PFSK-1 (cell line): Measurements from ENCODE around the gene TMEM95.

Experiments used
- FOXP2 ChIP-seq: optimal IDR thresholded peaks from 2 replicates; pipeline ENCODE3; 2011; ENCODE audit warnings: borderline replicate concordance, control low read depth, inconsistent platforms; ENCODE audit not compliant: insufficient read depth; ENCODE audit errors: extremely low read length, extremely low read depth
- POLR2AphosphoS5 ChIP-seq: IDR thresholded peaks from 2 replicates; pipeline ENCODE4 v1.6.1; 2012; ENCODE audit warnings: low read depth, mild to moderate bottlenecking, control low read depth, low read length, moderate library complexity
- SIN3A ChIP-seq: IDR thresholded peaks from 2 replicates; pipeline ENCODE4 v1.6.1; 2012; ENCODE audit warnings: mild to moderate bottlenecking, low read length, moderate library complexity, borderline replicate concordance; ENCODE audit not compliant: insufficient read depth
- TAF1 ChIP-seq: IDR thresholded peaks from 2 replicates; pipeline ENCODE4 v1.6.1; 2012; ENCODE audit warnings: low read length, control low read depth, borderline replicate concordance; ENCODE audit not compliant: insufficient read depth
- TF ChIP-seq, protein P1 (sequence below), 2 experiments: IDR thresholded peaks; 2 replicates each; pipeline versions ENCODE4 v1.6.1 to v1.8.0; 2011 to 2012; ENCODE audit warnings: low read depth in 2 of 2, low read length in 2 of 2, control low read depth in 1 of 2, inconsistent platforms in 1 of 2, mild to moderate bottlenecking in 1 of 2, moderate library complexity in 1 of 2; ENCODE audit not compliant: insufficient read depth in 1 of 2

The TMEM95 gene

GRCh38 chr17:7343250-7343649, 11.7 kb upstream of the TMEM95 start:
- TF ChIP-seq, protein P1, sequence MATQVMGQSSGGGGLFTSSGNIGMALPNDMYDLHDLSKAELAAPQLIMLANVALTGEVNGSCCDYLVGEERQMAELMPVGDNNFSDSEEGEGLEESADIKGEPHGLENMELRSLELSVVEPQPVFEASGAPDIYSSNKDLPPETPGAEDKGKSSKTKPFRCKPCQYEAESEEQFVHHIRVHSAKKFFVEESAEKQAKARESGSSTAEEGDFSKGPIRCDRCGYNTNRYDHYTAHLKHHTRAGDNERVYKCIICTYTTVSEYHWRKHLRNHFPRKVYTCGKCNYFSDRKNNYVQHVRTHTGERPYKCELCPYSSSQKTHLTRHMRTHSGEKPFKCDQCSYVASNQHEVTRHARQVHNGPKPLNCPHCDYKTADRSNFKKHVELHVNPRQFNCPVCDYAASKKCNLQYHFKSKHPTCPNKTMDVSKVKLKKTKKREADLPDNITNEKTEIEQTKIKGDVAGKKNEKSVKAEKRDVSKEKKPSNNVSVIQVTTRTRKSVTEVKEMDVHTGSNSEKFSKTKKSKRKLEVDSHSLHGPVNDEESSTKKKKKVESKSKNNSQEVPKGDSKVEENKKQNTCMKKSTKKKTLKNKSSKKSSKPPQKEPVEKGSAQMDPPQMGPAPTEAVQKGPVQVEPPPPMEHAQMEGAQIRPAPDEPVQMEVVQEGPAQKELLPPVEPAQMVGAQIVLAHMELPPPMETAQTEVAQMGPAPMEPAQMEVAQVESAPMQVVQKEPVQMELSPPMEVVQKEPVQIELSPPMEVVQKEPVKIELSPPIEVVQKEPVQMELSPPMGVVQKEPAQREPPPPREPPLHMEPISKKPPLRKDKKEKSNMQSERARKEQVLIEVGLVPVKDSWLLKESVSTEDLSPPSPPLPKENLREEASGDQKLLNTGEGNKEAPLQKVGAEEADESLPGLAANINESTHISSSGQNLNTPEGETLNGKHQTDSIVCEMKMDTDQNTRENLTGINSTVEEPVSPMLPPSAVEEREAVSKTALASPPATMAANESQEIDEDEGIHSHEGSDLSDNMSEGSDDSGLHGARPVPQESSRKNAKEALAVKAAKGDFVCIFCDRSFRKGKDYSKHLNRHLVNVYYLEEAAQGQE (IDR thresholded peaks at IDR 0.05; ENCODE audit: insufficient read depth in 1 of 2, low read depth in 2 of 2, low read length in 2 of 2), result no peak
- no peak for TF ChIP-seq POLR2AphosphoS5
- no peak for TF ChIP-seq TAF1
- TF ChIP-seq FOXP2, result no peak
- TF ChIP-seq SIN3A, result no peak

DNA sequence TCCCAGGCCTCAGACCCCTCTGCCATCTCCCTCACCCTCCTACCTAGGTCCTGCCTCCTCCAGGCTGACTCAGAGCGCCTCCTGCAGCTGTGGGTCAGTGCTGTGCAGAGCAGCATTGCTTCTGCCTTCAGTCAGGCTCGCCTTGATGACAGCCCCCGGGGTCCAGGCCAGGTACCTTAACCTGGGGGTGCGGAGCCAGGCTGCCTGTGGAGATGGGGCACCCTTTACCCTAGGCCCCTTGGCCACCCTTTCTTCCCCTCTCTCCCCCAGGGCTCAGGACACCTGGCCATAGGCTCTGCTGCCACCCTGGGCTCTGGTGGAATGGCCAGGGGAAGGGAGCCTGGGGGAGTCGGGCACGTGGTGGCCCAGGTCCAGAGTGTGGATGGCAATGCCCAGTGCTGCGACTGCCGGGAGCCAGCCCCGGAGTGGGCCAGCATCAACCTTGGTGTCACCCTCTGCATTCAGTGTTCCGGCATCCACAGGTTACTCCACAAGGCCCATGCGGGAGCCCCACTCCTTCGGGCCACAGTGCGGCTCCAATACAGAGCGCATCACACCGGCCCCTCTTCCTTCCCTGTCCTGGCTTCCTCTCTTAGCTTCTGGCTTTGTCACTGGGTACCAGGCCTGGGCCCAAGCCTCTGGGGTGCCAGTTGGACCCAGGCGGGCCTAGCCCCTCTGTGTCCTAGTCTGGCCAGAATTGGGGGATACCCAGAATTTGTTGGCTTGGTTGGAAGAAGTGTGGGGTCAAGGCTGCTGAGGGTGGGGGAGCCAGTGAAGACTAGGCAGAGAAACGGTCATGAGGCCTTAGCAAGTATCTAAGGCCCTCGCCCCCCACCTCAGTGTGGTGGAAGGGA, 8.0 kb upstream of the TMEM95 start:
- no peak for TF ChIP-seq POLR2AphosphoS5
- TF ChIP-seq SIN3A, result no peak
- TF ChIP-seq TAF1, result no peak
- TF ChIP-seq, protein P1 (IDR thresholded peaks at IDR 0.05; ENCODE audit: insufficient read depth in 1 of 2, low read depth in 2 of 2, low read length in 2 of 2), result no peak
- TF ChIP-seq FOXP2, result no peak

DNA sequence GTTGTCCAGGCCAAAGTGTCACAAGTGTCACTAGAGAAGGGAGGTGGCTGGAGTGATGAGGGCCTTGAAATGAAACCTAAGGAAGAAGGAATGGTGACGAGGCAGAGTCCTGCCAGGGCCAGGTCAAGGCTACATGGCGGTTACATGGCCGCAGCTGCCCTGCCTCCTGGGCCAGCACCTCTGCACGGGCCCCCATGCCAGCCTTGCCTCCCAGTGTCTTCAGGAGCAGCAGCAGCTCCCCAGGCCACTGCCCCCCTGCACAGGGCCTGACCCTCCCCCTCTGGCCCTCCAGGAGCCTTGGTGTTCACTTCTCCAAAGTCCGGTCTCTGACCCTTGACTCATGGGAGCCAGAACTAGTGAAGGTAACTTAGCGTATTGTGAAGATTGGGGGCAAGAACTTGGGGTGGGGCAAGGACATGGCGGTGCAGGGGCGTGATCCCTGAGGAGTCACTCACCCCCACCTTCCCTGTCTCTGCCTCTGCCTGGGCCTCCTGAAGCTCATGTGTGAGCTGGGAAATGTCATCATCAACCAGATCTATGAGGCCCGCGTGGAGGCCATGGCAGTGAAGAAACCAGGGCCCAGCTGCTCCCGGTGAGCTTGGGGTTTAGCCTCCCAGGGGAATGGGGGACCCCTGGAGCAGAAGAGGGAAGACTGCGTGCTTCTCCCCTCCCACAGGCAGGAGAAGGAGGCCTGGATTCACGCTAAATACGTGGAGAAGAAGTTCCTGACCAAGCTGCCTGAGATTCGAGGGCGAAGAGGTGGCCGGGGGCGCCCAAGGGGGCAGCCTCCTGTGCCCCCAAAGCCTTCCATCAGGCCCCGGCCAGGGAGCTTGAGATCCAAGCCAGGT, 7.1 kb upstream of the TMEM95 start:
- TF ChIP-seq SIN3A (no peak), POLR2AphosphoS5 (no peak), FOXP2 (no peak), TAF1 (no peak)
- TF ChIP-seq, protein P1 (IDR thresholded peaks at IDR 0.05; ENCODE audit: insufficient read depth in 1 of 2, low read depth in 2 of 2, low read length in 2 of 2), result no peak

DNA sequence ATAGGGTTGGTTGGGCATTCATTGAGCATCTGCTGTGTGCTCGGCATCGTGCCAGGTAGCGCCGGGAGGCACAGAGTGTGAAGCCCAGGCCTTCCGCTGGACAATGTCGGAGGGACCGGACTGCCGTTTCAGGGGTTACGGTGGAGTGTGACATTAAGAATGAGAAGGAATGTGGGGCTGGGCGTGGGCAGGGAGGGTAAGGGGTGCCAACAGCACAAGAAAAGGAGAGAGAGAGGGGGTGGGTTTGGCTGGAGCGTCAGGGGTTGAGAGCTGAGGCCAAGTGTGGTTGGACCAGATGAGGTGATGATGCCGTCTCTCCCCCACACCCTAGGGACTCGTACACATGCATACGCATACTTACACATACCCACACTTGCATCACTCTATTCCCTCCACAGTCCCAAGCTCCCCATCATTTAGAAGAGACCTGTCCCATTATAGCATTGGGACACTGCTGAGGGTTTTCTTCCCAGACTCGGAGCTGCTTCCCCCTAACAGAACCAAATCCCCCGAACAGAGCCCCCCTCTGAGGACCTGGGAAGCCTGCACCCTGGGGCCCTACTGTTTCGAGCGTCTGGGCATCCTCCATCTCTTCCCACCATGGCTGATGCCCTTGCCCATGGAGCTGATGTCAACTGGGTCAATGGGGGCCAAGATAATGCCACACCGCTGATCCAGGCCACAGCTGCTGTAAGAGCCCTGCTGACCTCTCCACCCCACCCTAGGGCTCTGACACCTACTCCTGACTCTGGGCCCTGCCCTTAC, 6.3 kb upstream of the TMEM95 start:
- TF ChIP-seq POLR2AphosphoS5 (no peak), SIN3A (no peak), FOXP2 (no peak), TAF1 (no peak)
- TF ChIP-seq, protein P1 (IDR thresholded peaks at IDR 0.05; ENCODE audit: insufficient read depth in 1 of 2, low read depth in 2 of 2, low read length in 2 of 2), result no peak
